ENCODE results near the gene NRN1.

DNA sequence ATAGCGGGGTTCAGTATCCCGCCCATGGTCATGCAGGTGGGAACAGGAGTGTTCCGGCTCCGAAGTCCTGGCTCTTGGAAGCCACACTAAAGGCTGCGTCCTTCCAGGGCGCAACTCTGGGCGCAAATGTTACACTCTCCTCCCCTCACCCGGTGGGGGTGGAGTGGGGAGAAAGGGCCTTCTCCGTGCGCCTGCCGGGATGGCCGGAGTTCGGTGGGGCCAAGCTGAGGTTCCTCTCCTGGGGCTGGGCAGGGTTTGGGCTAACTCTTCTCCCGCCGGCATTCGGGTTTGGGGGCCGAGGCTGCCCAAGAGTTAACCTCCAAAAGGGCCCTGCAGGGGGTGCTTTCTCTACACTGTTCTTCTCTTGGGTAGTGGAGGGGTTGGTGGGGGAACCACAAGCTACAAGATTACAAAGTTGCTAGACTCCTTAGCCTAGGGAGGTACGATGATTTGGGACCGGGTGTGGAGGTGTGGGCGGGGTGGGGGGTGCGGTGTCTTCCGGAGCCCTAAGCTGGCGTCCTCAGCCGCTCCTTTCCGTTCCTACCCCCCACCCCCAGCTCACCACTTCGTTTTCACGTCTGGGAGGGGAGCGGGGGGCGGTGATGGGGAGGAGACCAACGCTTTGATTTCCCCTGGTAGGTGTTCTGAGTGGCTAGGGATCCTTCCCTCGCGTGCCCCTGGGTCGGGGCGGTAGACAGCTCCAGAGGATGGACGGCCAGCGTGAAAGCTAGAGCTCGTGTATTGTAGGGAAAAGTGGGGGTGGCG lies 12.3 kb downstream of the NRN1 start:
- no peak for TF ChIP-seq CTCF (IDR thresholded peaks at IDR 0.05; ENCODE audit: poor library complexity)
- peak; percentile 62 for TF ChIP-seq EZH2phosphoT487 (IDR thresholded peaks at IDR 0.05; ENCODE audit: low read depth, severe bottlenecking, unreplicated experiment)
- peak; percentile 93 for TF ChIP-seq EZH2 (IDR thresholded peaks at IDR 0.05; ENCODE audit: borderline replicate concordance)

All from hepatocyte (in vitro differentiated cells).